SK-N-SH treated with all-trans-retinoic acid at 6 μM for 48 hours (cell line): ENCODE data around the gene MYCN.

Experiments
- PATZ1 ChIP-seq: fragments of 250-450 bp; sonication (Bioruptor Pico); IDR thresholded peaks from 2 replicates; pipeline ENCODE4 v1.8.0; 2020; ENCODE audit warnings: mild to moderate bottlenecking, moderate library complexity, borderline replicate concordance
- TSHZ2 ChIP-seq: fragments of 250-450 bp; sonication (Bioruptor Pico); IDR thresholded peaks from 2 replicates; pipeline ENCODE4 v1.5.0; 2020; ENCODE audit warnings: mild to moderate bottlenecking, moderate library complexity
- ZFP3 ChIP-seq: fragments of 250-450 bp; sonication (Bioruptor Pico); IDR thresholded peaks from 2 replicates; pipeline ENCODE4 v1.5.0; 2020; ENCODE audit warnings: mild to moderate bottlenecking, moderate library complexity

- TF ChIP-seq ZFP3 (CRISPR knock-in tag): no peak
- no peak for TF ChIP-seq PATZ1
- TF ChIP-seq TSHZ2: no peak
Observed at GRCh38 chr2:15971351-15971750, 31.0 kb downstream of the MYCN start.
